Measurements from ENCODE around the gene CCDC102B.

GRCh38 chr18:68843473-68844089 is 45.7 kb downstream of the CCDC102B start:
- TF ChIP-seq CTCF (IDR thresholded peaks at IDR 0.05) (no peak), EZH2 (IDR thresholded peaks at IDR 0.05; ENCODE audit: borderline replicate concordance, insufficient read depth, low read depth, low read length, poor library complexity, severe bottlenecking) (no peak)
